Embryonic facial prominence (tissue), 1 donor: ENCODE data around the gene HBE1.
"Not testable (repeated sequence)": the region's sequence is repeated elsewhere in the genome, so short reads cannot be mapped to it uniquely, and the experiment has no call there.

Experiments used
- DNase-seq: peaks from one replicate; pipeline ENCODE4 v3.0.0-alpha.2; 2016; ENCODE audit errors: extremely low spot score

Gene HBE1

GRCh38 chr11:5269715-5270147 lies at the start of gene HBE1:
HBE1 (minus strand) TSS chr11:5269945; CDS start chr11:5269890, 55 bp downstream.
- DNase-seq: no peak

GRCh38 chr11:5317292-5317691 lies 47.5 kb upstream of the HBE1 start:
- no peak for DNase-seq

- DNase-seq: not testable (repeated sequence)
Measured at GRCh38 chr11:5313326-5314023, 43.7 kb upstream of the HBE1 start.

- DNase-seq: no peak
Measured at GRCh38 chr11:5310423-5310822, 40.7 kb upstream of the HBE1 start.

- no peak for DNase-seq
Measured at GRCh38 chr11:5307256-5308019, 37.7 kb upstream of the HBE1 start.

GRCh38 chr11:5304046-5304445 lies 34.3 kb upstream of the HBE1 start:
- DNase-seq: no peak

- DNase-seq: no peak
Measured at GRCh38 chr11:5303626-5304025, 33.9 kb upstream of the HBE1 start.

GRCh38 chr11:5301846-5302245 lies 32.1 kb upstream of the HBE1 start, which contains the start of gene OR51B4:
OR51B4 (minus strand) TSS chr11:5301946; CDS start chr11:5301946, 0 bp downstream.
- no peak for DNase-seq

- no peak for DNase-seq
Measured at GRCh38 chr11:5300251-5300650, 30.5 kb upstream of the HBE1 start.

GRCh38 chr11:5298451-5298850 lies 28.7 kb upstream of the HBE1 start:
- DNase-seq: no peak

- no peak for DNase-seq
Measured at GRCh38 chr11:5297721-5298323, 28.1 kb upstream of the HBE1 start.

- DNase-seq: not testable (repeated sequence)
Measured at GRCh38 chr11:5294342-5294995, 24.7 kb upstream of the HBE1 start.

- no peak for DNase-seq
Measured at GRCh38 chr11:5293028-5293427, 23.3 kb upstream of the HBE1 start.

- no peak for DNase-seq
Measured at GRCh38 chr11:5291207-5291838, 21.6 kb upstream of the HBE1 start.

- DNase-seq: no peak
Measured at GRCh38 chr11:5290106-5290505, 20.4 kb upstream of the HBE1 start.

- no peak for DNase-seq
Measured at GRCh38 chr11:5289696-5290095, 20.0 kb upstream of the HBE1 start.

- no peak for DNase-seq
Measured at GRCh38 chr11:5288906-5289550, 19.3 kb upstream of the HBE1 start.

- no peak for DNase-seq
Measured at GRCh38 chr11:5288108-5288905, 18.6 kb upstream of the HBE1 start.

- DNase-seq: no peak
Measured at GRCh38 chr11:5286901-5287300, 17.2 kb upstream of the HBE1 start.

- DNase-seq: no peak
Measured at GRCh38 chr11:5286351-5286750, 16.6 kb upstream of the HBE1 start.
